HG03135 (cell line): ENCODE results near the gene ZCWPW1.
"Not testable (repeated sequence)": the region's sequence is repeated elsewhere in the genome, so short reads cannot be mapped to it uniquely, and the experiment has no call there.

Experiments used
- ATAC-seq: cut with Tn5 transposase; IDR thresholded peaks from one replicate; pipeline ENCODE4 v1.9.1; 2021; ENCODE audit warnings: mild to moderate bottlenecking, moderate library complexity; ENCODE audit not compliant: unreplicated experiment

Gene ZCWPW1

DNA sequence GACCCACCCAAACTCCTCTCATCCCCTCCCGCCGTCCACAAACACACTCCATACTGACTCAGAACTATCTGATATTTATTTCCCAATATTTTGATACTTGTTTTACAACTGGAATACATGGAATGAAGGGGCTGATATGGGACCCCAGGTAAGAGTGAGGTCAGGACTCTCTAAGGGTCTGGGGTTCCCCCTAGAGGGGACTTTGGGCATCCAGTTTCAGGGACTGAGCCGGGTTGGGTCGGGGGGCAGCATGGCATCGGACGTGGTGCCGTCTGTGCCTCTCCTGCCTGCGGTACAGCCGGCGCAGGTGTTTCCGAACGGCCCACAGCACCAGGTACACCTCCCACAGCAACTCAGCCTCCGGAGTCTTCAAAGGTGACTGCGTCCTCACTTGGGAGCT, 28.1 kb upstream of the ZCWPW1 start:
- ATAC-seq: no peak

GRCh38 chr7:100455206-100455605, 26.7 kb upstream of the ZCWPW1 start:
- no peak for ATAC-seq

DNA sequence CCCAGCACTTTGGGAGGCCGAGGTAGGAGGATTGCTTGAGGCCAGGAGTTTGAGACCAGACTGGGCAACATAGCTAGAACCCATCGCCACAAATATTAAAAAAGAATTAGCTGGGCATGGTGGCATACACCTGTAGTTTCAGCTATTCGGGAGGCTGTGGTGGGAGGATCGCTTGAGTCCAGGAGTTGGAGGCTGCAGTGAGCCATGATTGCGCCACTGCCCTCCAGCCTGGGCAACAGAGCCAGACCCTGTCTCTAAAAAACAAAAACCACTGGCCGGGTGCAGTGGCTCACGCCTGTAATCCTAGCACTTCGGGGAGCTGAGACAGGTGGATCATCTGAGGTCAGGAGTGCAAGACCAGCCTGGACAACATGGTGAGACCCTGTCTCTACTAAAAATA, 25.4 kb upstream of the ZCWPW1 start:
- ATAC-seq: not testable (repeated sequence)

DNA sequence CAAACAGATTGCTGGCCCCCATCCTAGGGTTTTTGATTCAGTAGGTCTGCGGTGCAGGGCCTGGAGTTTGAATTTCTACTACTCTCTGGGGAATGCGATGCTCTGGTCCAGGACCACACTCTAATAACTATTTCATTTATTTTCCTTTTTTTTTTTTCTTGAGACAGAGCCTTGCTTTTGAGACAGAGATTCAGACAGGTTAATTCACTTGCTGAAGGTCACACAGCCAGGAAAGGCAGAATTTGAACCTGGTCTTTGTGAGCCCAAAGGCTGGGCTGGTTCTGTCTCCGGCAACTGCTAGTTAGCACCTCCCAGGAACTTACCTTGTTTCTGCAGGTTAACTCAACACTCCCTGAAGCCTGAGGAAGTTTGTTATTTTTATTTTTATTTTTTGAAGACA, 24.0 kb upstream of the ZCWPW1 start:
- ATAC-seq: no peak

DNA sequence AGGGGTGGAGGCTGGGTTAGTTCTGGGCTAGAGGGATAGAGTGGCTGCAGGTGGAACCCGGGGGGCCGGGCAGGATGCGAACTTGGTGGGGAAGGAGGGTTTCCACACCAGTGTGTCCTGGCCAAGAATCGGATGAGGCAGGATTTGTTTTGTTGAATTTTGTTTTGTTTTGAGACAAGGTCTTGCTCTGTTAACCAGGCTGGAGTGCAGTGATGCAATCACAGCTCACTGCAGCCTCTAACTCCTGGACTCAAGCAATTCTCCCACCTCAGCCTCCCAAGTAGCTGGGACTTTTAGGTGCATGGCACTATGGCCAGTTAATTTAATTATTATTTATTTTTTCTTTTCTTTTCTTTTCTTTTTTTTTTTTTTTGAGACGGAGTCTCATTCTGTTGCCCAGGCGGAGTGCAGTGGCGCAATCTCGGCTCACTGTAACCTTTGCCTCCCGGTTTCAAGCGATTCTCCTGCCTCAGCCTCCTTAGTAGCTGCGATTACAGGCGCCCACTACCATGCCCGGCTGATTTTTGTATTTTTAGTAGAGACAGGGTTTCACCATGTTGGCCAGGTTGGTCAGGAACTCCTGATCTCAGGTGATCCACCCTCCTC, 20.8 kb upstream of the ZCWPW1 start:
- no peak for ATAC-seq

- ATAC-seq: not testable (repeated sequence)
Measured at GRCh38 chr7:100447363-100447762, 18.9 kb upstream of the ZCWPW1 start.

GRCh38 chr7:100446040-100446439, 17.5 kb upstream of the ZCWPW1 start:
- ATAC-seq: no peak

DNA sequence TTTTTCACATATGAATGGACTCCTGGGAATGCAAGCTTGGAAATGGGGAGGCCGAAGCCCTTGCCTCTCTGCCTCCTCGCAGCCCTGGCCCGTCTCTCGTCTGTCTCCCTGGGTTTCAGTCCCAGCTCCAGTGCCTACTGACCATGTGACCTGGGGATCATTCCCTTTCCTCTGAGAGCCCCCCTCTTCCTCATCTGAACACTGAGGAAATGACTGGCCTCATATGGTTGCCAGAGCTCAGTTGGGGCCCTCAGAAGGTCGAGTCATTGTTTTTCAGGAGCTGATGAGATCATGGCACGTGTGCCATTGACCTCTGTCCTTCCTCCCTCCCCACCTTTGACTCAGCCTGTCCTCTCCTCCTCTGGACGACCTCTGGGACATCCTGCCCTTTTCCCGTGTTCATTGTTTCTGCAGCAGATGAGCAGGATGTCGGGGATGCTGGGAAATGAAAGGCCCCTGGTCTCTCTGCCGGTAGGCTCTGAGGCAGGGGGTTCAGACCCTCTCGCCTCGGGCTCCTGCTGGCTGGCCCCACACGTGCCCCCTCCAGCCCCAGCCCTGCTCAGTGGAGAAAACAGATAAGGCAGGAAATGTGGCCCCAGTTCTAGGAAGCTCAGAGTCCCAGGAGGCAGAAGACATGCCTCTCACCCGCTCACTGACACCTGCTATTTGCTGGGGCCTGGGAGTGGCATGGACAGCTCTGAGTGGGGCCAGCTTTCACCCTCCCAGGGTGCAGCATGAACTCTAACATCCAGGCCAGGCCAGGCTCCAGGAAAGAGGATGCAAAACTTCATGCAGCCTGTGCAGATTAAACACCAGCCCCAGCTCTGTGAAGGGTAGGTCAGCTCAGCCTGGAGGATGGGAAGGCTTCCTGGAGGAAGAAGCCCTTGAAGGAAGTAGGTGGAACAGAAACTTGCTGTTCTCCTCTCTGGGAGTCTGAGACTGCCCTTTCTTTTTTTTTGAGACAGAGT, 16.1 kb upstream of the ZCWPW1 start:
- ATAC-seq: no peak

- no peak for ATAC-seq
Measured at GRCh38 chr7:100443096-100443840, 14.8 kb upstream of the ZCWPW1 start.

DNA sequence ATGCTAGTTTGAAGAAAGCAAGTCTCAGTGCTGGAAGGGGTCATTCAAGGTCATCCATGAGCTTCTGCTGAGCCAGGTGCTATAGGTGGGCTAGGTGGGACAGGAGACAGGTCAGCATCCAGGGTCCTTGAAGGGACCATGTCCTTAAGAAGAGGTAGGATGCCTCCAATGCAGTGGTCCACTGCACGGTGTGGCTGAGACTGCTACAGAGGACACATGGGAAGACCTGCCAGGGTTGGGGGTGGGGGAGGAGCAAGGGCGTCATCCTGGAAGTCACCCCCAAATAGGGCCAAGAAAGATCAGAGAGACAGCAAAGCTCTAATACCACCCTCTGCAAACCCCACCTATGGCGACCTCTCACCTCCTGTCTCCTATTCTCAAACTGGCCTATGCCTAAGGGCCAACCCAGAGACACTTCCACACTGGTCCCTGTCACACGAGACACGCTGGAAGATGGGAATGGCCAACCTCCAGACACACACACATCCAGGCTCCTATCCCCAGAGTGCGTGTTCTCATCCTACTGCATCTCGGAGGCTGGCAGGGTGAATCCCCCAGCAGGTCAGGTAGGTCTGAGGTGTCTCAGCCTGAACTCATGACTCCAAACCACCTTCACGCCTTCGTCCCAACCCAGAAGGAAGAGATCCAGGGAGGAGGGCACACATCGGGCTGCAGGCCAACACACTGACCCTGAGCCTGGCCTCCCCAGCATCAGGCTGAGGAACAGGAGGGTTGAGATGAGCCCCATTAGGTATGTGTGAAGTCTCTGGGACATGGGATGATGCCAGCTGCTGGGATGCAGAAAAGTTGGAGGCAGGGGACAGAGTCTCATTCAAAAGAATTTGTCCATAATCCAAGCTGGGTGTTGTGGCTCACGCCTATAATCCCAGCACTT, 13.4 kb upstream of the ZCWPW1 start:
- ATAC-seq: no peak

- ATAC-seq: not testable (repeated sequence)
Measured at GRCh38 chr7:100439244-100439643, 10.7 kb upstream of the ZCWPW1 start.

DNA sequence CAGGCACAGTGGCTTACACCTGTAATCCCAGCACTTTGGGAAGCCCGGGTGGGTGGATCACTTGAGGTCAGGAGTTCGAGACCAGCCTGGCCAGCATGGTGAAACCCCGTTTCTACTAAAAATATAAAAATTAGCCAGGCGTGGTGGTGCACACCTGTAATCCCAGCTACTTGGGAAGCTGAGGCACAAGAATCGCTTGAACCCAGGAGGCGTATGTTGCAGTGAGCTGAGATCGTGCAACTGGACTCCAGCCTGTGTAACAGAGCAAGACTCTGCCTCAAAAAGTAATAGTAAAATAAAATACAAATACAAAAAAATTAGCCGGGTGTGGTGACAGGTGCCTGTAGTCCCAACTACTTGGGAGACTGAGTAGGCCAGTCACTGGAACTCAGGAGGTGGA, 10.2 kb upstream of the ZCWPW1 start:
- not testable (repeated sequence) for ATAC-seq

DNA sequence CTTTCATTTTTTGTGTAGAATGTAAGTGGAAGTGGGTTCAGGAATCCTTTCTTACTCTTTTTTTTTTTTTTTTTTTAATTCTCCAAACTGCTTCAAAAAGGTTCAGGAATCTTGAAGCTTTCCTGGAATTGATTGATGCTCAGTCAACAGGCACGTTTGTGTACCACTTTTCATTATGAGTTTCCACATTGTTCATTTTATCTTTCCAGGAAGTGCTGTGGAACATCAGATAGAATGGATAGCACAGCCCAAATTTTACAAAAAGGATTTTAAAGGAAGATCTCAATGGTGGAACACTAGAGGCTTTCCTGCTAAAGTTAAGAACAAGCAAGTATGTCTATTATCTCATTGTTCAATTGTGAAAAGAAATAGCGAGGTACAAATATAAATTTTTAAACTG, 9.7 kb upstream of the ZCWPW1 start:
- ATAC-seq: no peak

DNA sequence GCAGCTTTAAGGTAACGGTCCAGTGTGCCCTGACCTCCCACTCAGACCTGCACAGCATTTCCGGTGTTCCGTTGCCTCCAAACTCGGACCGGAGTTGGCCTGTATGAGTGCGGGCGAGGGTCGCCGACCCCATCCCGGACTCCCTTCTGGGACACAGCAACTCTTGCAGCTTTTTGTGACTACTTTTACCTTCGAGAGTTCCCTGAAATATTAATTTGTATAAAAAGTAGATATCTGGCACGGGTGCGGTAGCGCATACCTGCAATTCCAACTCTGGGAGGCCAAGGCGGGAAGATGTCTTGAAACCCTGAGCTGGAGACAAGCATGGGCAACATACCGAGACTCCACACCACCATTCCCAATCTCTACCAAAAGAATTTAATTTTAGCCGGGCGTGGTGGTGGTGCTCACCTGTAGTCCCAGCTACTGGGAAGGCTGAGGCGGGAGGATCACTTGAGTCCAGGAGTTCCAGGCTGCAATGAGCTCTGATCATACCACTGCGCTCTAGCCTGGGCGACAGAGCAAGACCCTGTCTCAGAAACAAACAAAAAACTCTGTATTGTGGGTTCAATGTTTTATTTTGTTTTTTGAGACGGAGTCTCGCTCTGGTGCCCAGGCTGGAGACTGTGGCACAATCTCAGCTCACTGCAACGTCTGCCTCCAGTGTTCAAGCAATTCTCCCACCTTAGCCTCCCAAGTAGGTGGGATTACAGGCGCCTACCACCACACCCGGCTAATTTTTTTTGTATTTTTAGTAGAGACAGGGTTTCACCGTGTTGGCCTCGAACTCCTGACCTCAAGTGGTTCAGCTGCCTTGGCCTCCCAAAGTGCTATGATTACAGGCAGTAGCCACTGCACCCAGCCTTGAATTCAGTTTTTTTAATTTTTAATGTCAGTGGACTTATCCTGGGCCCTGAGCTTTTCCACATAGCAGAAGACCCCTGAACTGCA, 8.9 kb upstream of the ZCWPW1 start:
- ATAC-seq: no peak

DNA sequence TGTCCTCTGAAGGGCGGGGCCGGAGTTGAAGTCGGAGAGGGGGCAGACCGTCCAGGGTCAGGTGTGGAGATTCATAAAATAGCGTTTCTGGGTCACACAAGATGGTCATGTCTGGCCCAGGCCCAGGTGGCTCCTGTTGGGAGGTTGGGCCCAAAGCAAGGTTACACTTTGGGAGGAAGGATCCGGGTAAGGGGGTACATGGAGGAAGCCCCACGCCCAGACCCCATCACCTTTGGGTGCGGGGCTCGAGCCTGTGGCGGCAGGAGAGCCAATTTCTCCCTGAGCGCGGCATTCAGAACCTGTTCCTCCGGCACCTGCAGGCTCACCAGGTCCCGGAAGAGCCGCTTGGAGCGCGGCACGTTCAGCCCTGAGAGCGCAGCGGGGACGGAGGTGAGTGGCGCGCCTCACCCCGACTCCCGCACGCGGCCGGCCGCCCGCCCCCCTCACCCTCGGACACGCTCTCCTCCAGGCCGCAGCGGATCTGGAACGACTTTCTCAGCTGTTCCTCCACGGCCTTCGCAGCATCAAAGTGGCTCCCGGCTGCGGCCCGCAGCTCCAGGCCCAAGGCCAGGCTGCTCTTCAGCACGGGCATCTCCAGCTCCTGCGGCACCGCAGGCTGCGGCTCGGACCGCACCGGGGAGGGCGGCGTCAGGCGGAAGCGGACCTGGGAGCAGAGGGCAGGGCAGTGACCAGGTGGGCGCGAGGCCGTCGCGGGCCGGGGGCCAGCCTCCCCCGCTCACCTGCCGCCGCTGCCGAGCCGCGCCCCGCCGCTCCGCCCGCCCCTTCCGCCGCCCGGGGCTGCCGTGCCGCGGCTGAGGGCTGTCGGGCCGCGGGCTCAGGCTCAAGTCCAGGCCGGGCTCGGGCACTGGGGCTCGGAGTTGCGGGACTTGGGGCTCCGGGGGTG, 7.2 kb upstream of the ZCWPW1 start:
- peak; percentile 28 for ATAC-seq

DNA sequence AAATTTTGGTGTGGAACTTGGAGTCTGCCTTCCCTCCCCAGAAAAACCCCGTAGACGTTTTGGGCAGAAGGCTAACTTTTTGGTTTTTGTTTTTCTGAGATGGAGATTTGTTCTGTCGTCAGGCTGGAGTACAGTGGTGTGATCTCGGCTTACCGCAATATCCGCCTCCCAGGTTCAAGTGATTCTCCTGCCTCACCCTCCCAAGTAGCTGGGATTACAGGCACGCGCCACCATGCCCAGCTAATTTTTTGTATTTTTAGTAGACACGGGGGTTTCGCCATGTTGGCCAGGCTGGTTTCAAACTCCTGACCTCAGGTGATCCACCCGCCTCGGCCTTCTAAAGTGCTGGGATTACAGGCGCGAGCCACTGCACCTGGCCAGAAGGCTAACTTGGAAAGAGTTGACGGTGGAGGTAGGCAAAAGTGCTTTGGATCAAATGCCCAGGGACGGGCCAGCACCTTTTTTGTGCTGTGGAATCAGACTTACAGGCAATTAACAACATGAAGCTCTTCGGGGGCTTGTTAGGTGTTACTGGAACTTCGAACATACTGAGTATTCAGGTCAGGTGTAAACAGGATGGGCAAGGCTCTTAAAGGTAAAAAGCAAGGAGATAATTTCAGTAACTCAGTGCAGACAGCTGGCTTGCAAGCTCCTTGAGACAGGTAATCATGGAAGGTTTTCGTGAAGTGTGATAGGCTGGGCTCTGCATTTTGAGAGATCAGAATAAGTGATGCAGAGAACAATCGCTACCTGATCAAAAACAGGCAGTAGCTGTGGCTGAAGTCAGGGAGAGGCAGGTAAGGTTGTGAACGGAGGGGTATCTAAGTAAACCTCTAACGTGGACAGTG, 6.0 kb upstream of the ZCWPW1 start:
- no peak for ATAC-seq

DNA sequence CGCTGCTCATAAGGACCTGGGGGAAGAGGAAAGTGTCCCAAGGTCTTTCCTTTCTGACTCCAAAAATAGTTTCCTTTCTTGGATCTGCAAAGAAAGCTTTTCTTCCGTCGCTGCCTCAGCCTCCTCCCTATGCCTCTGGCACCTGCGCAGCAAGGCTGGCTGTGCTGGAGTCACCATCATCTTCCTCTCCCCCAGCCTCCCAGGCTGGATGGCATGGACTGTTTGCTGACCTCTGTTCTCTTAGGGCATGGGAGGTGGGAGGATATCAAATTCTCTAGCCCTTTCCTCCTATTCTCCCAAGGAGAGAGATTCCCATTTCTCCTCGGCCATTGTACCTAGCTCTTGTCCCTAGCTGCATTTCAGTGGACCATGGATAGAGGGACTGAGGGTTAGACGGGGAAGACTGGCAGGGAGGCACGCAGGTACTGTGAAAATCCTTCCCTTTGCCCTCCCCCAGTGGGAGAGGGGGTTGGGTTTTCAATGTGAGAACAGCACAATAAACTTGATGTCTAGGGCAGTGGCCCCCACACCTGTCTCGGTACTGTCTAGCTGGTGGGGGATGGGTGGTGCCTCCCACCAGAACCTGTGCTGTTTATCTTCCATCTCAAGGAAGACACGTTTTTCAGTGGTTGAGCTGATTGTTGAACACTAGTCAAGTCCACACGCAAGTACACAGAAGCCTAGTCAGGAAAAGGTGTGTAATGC, 5.2 kb upstream of the ZCWPW1 start:
- ATAC-seq: no peak
